Keratinocyte (primary cell): ENCODE measurements around the gene GIMAP8. TPM values are rescaled to one million over a fixed set of nuclear protein-coding genes. Genes with fewer than 3 reads are reported as not detected.

Source experiments
- DNase-seq: peaks from one replicate; pipeline ENCODE4 v3.0.0-alpha.2; 2011; ENCODE audit warnings: low read depth, missing footprints, low spot score
- FAIRE-seq: peaks from 2 replicates; lab custom pipeline; 2011; peaks lifted over from hg19 to GRCh38; lab: Jason Lieb, UNC
- H2AFZ ChIP-seq: 2 replicates; pipeline ENCODE4 v1.6.0; 2012; ENCODE audit warnings: low read length, control low read depth, inconsistent platforms; ENCODE audit not compliant: control insufficient read depth
- H3K27ac ChIP-seq: 2 replicates; pipeline ENCODE4 v1.5.1; 2011; ENCODE audit warnings: low read length; ENCODE audit not compliant: control insufficient read depth, insufficient read depth
- H3K27me3 ChIP-seq: 3 replicates; pipeline ENCODE4 v1.6.0; 2011; ENCODE audit warnings: low read length; ENCODE audit not compliant: control insufficient read depth, insufficient read depth; ENCODE audit errors: extremely low read depth
- H3K36me3 ChIP-seq, 2 experiments: 2 replicates in 1 of 2; 3 replicates in 1 of 2; pipeline ENCODE4 v1.5.1; 2011; ENCODE audit warnings: low read length in 2 of 2, mild to moderate bottlenecking in 1 of 2; ENCODE audit not compliant: control insufficient read depth in 2 of 2, insufficient read depth in 2 of 2; ENCODE audit errors: extremely low read depth in 1 of 2
- H3K4me1 ChIP-seq: 3 replicates; pipeline ENCODE4 v1.5.1; 2011; ENCODE audit warnings: low read length; ENCODE audit not compliant: control insufficient read depth, insufficient read depth; ENCODE audit errors: extremely low read depth
- H3K4me2 ChIP-seq: 3 replicates; pipeline ENCODE4 v1.6.0; 2011; ENCODE audit warnings: low read depth, low read length; ENCODE audit not compliant: control insufficient read depth, insufficient read depth; ENCODE audit errors: extremely low read depth
- H3K4me3 ChIP-seq, 3 experiments: fragments of 200-600 bp in 1 of 3; sonication (generic) in 1 of 3; 2 replicates in 2 of 3; 3 replicates in 1 of 3; pipeline ENCODE4 v1.5.1; 2011 to 2016; ENCODE audit warnings: low read length in 3 of 3, mild to moderate bottlenecking in 3 of 3, control low read depth in 2 of 3, inconsistent platforms in 1 of 3, low read depth in 1 of 3, mixed read lengths in 1 of 3, mixed run types in 1 of 3, moderate library complexity in 1 of 3; ENCODE audit not compliant: control insufficient read depth in 2 of 3, insufficient read depth in 2 of 3; ENCODE audit errors: extremely low read depth in 1 of 3
- H3K79me2 ChIP-seq: 2 replicates; pipeline ENCODE4 v1.6.0; 2012; ENCODE audit warnings: low read length; ENCODE audit not compliant: control insufficient read depth, insufficient read depth
- H3K9ac ChIP-seq: 3 replicates; pipeline ENCODE4 v1.6.0; 2011; ENCODE audit warnings: low read length; ENCODE audit not compliant: control insufficient read depth, insufficient read depth; ENCODE audit errors: extremely low read depth
- H3K9me1 ChIP-seq: 3 replicates; pipeline ENCODE4 v1.6.0; 2011; ENCODE audit warnings: low read length; ENCODE audit not compliant: control insufficient read depth, insufficient read depth; ENCODE audit errors: extremely low read depth
- H3K9me3 ChIP-seq: 2 replicates; pipeline ENCODE4 v1.5.1; 2012; ENCODE audit warnings: low read depth, low read length; ENCODE audit not compliant: control insufficient read depth
- H4K20me1 ChIP-seq: 3 replicates; pipeline ENCODE4 v1.6.0; 2011; ENCODE audit warnings: low read length; ENCODE audit not compliant: control insufficient read depth, insufficient read depth; ENCODE audit errors: extremely low read depth
- CTCF ChIP-seq, 3 experiments: IDR thresholded peaks in 1 of 3; conservative IDR thresholded peaks in 1 of 3; optimal IDR thresholded peaks in 1 of 3; 2 replicates in 2 of 3; 3 replicates in 1 of 3; pipeline versions ENCODE3 to v1.5.1; 2011; ENCODE audit warnings: low read length in 3 of 3, mild to moderate bottlenecking in 3 of 3, moderate library complexity in 2 of 3, control low read depth in 1 of 3, inconsistent platforms in 1 of 3; ENCODE audit not compliant: insufficient read depth in 2 of 3; ENCODE audit errors: extremely low read depth in 1 of 3
- EZH2 ChIP-seq: IDR thresholded peaks from one replicate; pipeline ENCODE4 v1.6.1; 2012; ENCODE audit warnings: inconsistent platforms, mild to moderate bottlenecking, low read length, moderate library complexity
- dilution Hi-C: fragments of 300-500 bp; cut with MboI; formaldehyde crosslinking; loops from one replicate; pipeline ENCODE4 v1.7.0; 2020; ENCODE audit warnings: low sequenced_read_pairs; ENCODE audit not compliant: extremely low pct_ligation_motif_present
- polyA plus RNA-seq, 5 experiments: library from polyadenylated mRNA; depleted of rRNA in 3 of 5; stranded (reverse) in 3 of 5; stranded (forward) in 1 of 5; unstranded in 1 of 5; fragments of >200 nt; gene quantifications; 1 replicate in 1 of 5; 2 replicates in 3 of 5; 3 replicates in 1 of 5; pipeline versions ENCODE4 v1.2.1 to v1.2.3, GENCODE V29; 2011 to 2012; ENCODE audit warnings: missing spikeins in 2 of 5, low read depth in 1 of 5, low replicate concordance in 1 of 5

The GIMAP8 gene
- polyA plus RNA-seq, 1 donor (not counting 4 experiments of a cell fraction or from before 2014, with no cell fraction given) = 0.26 TPM

- H4K20me1 ChIP-seq = no peaks in the 10 kb centered on the region
- H3K4me2 ChIP-seq = no peak overlapping the region
- no peaks in the 10 kb centered on the region for H3K9me1 ChIP-seq
- H3K9ac ChIP-seq = no peak overlapping the region
- no peak for TF ChIP-seq CTCF (optimal IDR thresholded peaks at IDR 0.05 in 1 of 3, IDR thresholded peaks at IDR 0.05 in 1 of 3, conservative IDR thresholded peaks at IDR 0.05 in 1 of 3; ENCODE audit: extremely low read depth in 1 of 3, insufficient read depth in 2 of 3, low read length in 3 of 3)
- no peak for TF ChIP-seq EZH2
- DNase-seq = no peak
- H3K27me3 ChIP-seq = no peaks in the 10 kb centered on the region
- H3K4me3 ChIP-seq = no peak overlapping the region
- no peaks in the 10 kb centered on the region for H3K79me2 ChIP-seq
- no peak overlapping the region for H3K27ac ChIP-seq
- no peak for FAIRE-seq
- H3K4me1 ChIP-seq = peaks cover 9% of the 10 kb centered on the region
- dilution Hi-C loops = no loop called here
- H2AFZ ChIP-seq = no peak overlapping the region
- no peaks in the 10 kb centered on the region for H3K36me3 ChIP-seq
- H3K9me3 ChIP-seq = no peaks in the 10 kb centered on the region
Observed at GRCh38 chr7:150412518-150413488, 37.6 kb upstream of the GIMAP8 start.

DNA sequence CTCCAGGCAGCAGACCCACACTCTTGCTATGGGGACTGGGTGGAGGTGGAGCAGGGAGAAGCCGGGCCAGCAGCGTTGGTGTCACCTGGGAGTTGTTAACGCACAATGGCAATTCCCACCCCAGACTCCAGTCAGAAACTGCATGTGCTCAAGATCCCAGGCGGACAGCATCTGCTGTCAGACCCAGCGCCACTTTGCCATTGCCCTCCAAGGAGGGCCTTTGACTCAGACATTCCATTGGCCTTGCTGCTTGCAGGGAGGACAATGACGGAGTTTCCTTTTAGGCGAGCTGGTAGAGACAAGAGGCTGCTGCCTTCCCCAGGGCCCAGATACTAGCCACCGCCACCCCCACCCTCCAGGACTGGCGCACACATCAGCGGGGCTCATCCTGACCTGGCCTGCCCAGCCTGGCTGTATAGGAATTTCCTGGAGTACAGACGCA is 36.8 kb upstream of the GIMAP8 start:
- Histone ChIP-seq H3K4me1 (peaks cover 9% of the 10 kb centered on the region), H3K9ac (no peak overlapping the region), H2AFZ (no peak overlapping the region), H3K27me3 (no peaks in the 10 kb centered on the region), H3K4me3 (no peak overlapping the region), H3K9me3 (no peaks in the 10 kb centered on the region), H3K27ac (no peak overlapping the region), H3K4me2 (no peak overlapping the region), H3K9me1 (no peaks in the 10 kb centered on the region), H4K20me1 (no peaks in the 10 kb centered on the region), H3K36me3 (no peaks in the 10 kb centered on the region), H3K79me2 (no peaks in the 10 kb centered on the region)
- dilution Hi-C loops = no loop called here
- no peak for FAIRE-seq
- DNase-seq = no peak
- TF ChIP-seq CTCF (optimal IDR thresholded peaks at IDR 0.05 in 1 of 3, IDR thresholded peaks at IDR 0.05 in 1 of 3, conservative IDR thresholded peaks at IDR 0.05 in 1 of 3; ENCODE audit: extremely low read depth in 1 of 3, insufficient read depth in 2 of 3, low read length in 3 of 3) (no peak), EZH2 (no peak)
